Right lobe of liver (tissue), 6 donors: ENCODE measurements around the gene NAGLU. TPM values are rescaled to one million over a fixed set of nuclear protein-coding genes. Genes with fewer than 3 reads are reported as not detected.

Experiments
- ATAC-seq, 4 donors: fragments of 200-7000 bp; cut with Tn5 transposase; one replicate each; pipeline ENCODE4 v1.9.1; 2020; ENCODE audit warnings: mild to moderate bottlenecking in 4 of 4, moderate library complexity in 4 of 4
- DNase-seq, 3 donors: peaks; one replicate each; pipeline ENCODE4 v3.0.0-alpha.2; 2020
- H3K27ac ChIP-seq, 3 donors: fragments of 200-600 bp; one replicate each; pipeline ENCODE4 v1.8.0; 2022
- H3K27me3 ChIP-seq, 2 donors: fragments of 200-600 bp; one replicate each; pipeline ENCODE4 v1.8.0; 2022
- H3K36me3 ChIP-seq, 4 donors: fragments of 200-600 bp; sonication (generic) in 1 of 4; one replicate each; pipeline versions ENCODE4 v1.5.1 to v1.8.0; 2017 to 2022; ENCODE audit warnings: control low read depth in 1 of 4
- H3K4me1 ChIP-seq, 4 donors: fragments of 200-600 bp; sonication (generic) in 1 of 4; one replicate each; pipeline versions ENCODE4 v1.5.1 to v1.8.0; 2017 to 2022; ENCODE audit warnings: control low read depth in 1 of 4
- H3K4me3 ChIP-seq, 3 donors: fragments of 200-600 bp; one replicate each; pipeline ENCODE4 v1.8.0; 2022
- H3K9me3 ChIP-seq, 4 donors: fragments of 200-600 bp; sonication (generic) in 1 of 4; one replicate each; pipeline versions ENCODE4 v1.5.1 to v1.8.0; 2017 to 2022; ENCODE audit warnings: control low read depth in 1 of 4
- POLR2A ChIP-seq: fragments of 450-650 bp; IDR thresholded peaks from one replicate; pipeline ENCODE4 v1.6.1; 2017; ENCODE audit warnings: antibody characterized with exemption, mild to moderate bottlenecking
- WGBS: methylation state at CpG from one replicate; pipeline ENCODE4 v1.1.6; 2018; ENCODE audit warnings: low coverage, low lambda C conversion rate; ENCODE audit not compliant: insufficient coverage; ENCODE audit errors: missing lambda C conversion rate; 5-methylcytosine and 5-hydroxymethylcytosine counted together
- intact Hi-C, 2 donors: fragments of 100-400 bp; cut with DNase I; formaldehyde crosslinking; loops; one replicate each; pipeline versions ENCODE4 v1.11.2 to v1.14.1; 2022
- total RNA-seq, 6 experiments: library from RNA; depleted of rRNA in 2 of 6; stranded (reverse); fragments of >200 nt in 2 of 6; fragmentation: NEBNext Ultra II Directional in 3 of 6; extraction: Animal tissue kit (Norgen Biotek cat#: 25700) in 3 of 6; gene quantifications; one replicate each; pipeline versions ENCODE4 v1.1.0 to v1.2.4, GENCODE V29; 2016 to 2023
- TF ChIP-seq, protein P1 (sequence below), 4 donors: fragments of 200-600 bp in 3 of 4; fragments of 450-650 bp in 1 of 4; IDR thresholded peaks; one replicate each; pipeline versions ENCODE4 v1.5.1 to v1.8.0; 2016 to 2022; ENCODE audit warnings: antibody characterized with exemption in 4 of 4, mild to moderate bottlenecking in 2 of 4
- donor health status: DM: no; HTN: yes; CAD: no.
- donor health status: DM: no; HTN: no; CAD: no.
- donor health status: DM: no; HTN: no; CAD: no.
- donor health status: DM: no; HTN: yes; CAD: no.
- donor health status: DM: no; HTN: yes; CAD: no.

The NAGLU gene
- total RNA-seq, 6 experiments from 2014 or later, result 36.4 to 81.6 (median 43.7) TPM

DNA sequence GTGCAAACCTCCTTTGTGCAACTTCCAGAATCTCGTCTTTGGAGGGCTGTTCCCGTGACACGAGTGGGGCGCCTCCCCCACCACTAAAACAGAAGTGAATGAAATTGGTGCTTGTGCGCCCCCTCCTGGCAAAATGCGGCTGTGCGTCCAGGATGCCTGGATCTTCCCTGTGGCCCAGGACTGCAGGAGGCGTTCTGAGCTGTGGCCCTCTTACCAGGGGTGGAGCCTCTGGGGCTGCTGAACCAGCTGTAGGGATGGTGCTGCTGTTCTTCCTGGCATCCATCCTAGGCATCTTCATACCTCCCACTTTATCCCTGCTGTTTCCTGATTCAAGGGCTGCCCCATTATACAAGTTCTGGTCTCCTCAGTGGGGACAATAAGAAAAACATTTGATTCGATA is 18.5 kb upstream of the NAGLU start:
- no peaks in the 10 kb centered on the region for H3K9me3 ChIP-seq
- ATAC-seq, result peak; percentile 57 to 74 (median 67)
- no peaks in the 10 kb centered on the region for H3K27me3 ChIP-seq
- H3K36me3 ChIP-seq, result peaks cover 0 to 15% (median 3%) of the 10 kb centered on the region in 4 donors
- H3K4me1 ChIP-seq, result peaks cover 0 to 44% (median 13%) of the 10 kb centered on the region in 4 donors
- WGBS, result 12% methylated on average over 6 of the region's 9 CpGs
- no peak for TF ChIP-seq POLR2A
- TF ChIP-seq, protein P1, sequence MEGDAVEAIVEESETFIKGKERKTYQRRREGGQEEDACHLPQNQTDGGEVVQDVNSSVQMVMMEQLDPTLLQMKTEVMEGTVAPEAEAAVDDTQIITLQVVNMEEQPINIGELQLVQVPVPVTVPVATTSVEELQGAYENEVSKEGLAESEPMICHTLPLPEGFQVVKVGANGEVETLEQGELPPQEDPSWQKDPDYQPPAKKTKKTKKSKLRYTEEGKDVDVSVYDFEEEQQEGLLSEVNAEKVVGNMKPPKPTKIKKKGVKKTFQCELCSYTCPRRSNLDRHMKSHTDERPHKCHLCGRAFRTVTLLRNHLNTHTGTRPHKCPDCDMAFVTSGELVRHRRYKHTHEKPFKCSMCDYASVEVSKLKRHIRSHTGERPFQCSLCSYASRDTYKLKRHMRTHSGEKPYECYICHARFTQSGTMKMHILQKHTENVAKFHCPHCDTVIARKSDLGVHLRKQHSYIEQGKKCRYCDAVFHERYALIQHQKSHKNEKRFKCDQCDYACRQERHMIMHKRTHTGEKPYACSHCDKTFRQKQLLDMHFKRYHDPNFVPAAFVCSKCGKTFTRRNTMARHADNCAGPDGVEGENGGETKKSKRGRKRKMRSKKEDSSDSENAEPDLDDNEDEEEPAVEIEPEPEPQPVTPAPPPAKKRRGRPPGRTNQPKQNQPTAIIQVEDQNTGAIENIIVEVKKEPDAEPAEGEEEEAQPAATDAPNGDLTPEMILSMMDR (IDR thresholded peaks at IDR 0.05), result peak; percentile 89 to 99 (median 95)
- intact Hi-C loops, result loop anchor here (5.0 to 10.0 kb wide), 2 partner anchors 100 to 193 kb away; no protein-coding TSS in a partner anchor
- DNase-seq, result peak; percentile 82 to 86 (median 83)
- H3K4me3 ChIP-seq, result no peak overlapping the region
- H3K27ac ChIP-seq, result peak overlapping the region; percentile 89 to 93 (median 92)

GRCh38 chr17:42518046-42518754 is 17.8 kb upstream of the NAGLU start:
- Histone ChIP-seq H3K27ac (peak overlapping the region; percentile 89 to 93 (median 92)), H3K36me3 (peaks cover 0 to 15% (median 3%) of the 10 kb centered on the region in 4 donors), H3K27me3 (no peaks in the 10 kb centered on the region), H3K4me3 (no peak overlapping the region), H3K9me3 (no peaks in the 10 kb centered on the region), H3K4me1 (peaks cover 0 to 46% (median 13%) of the 10 kb centered on the region in 4 donors)
- 51% methylated on average over 3 of the region's 9 CpGs for WGBS
- DNase-seq (peak in 1 of 3 donors; percentile 74), ATAC-seq (peak; percentile 24 to 45 (median 38))
- intact Hi-C loops, result loop anchor here (5.0 to 10.0 kb wide), 2 partner anchors 101 to 193 kb away; no protein-coding TSS in a partner anchor
- TF ChIP-seq, protein P1 (IDR thresholded peaks at IDR 0.05), result no peak
- TF ChIP-seq POLR2A, result no peak

- intact Hi-C loops, result loop anchor here (5.0 to 10.0 kb wide), 2 partner anchors 102 to 194 kb away; no protein-coding TSS in a partner anchor
- WGBS, result 37% methylated on average over 5 of the region's 6 CpGs
- DNase-seq, result peak in 1 of 3 donors; percentile 34
- peak in 2 of 4 donors; percentile 1 to 3 for ATAC-seq
- H3K27ac ChIP-seq, result peak overlapping the region; percentile 89 to 93 (median 92)
- H3K27me3 ChIP-seq, result no peaks in the 10 kb centered on the region
- H3K4me3 ChIP-seq, result no peak overlapping the region
- H3K9me3 ChIP-seq, result no peaks in the 10 kb centered on the region
- H3K36me3 ChIP-seq, result peaks cover 0 to 10% (median 3%) of the 10 kb centered on the region in 4 donors
- H3K4me1 ChIP-seq, result peaks cover 0 to 46% (median 13%) of the 10 kb centered on the region in 4 donors
- no peak for TF ChIP-seq POLR2A
- TF ChIP-seq, protein P1 (IDR thresholded peaks at IDR 0.05), result no peak
Observed at GRCh38 chr17:42518755-42519545, 17.1 kb upstream of the NAGLU start.
